LNCAP (cell line): ENCODE results near the gene WBP2NL.

Source experiments
- CTCF ChIP-seq: fragments of 450-650 bp; IDR thresholded peaks from 2 replicates; pipeline ENCODE4 v1.5.1; 2017; ENCODE audit warnings: mild to moderate bottlenecking

The WBP2NL gene

GRCh38 chr22:41964112-41964491 lies 34.5 kb upstream of the WBP2NL start:
- TF ChIP-seq CTCF, result no peak

- TF ChIP-seq CTCF, result no peak
Observed at GRCh38 chr22:41966225-41966606, 32.4 kb upstream of the WBP2NL start.

- TF ChIP-seq CTCF, result peak; percentile 31
Observed at GRCh38 chr22:41966607-41967240, 31.9 kb upstream of the WBP2NL start.

GRCh38 chr22:41968601-41969000 lies 30.0 kb upstream of the WBP2NL start:
- no peak for TF ChIP-seq CTCF

GRCh38 chr22:41969110-41969646 lies 29.4 kb upstream of the WBP2NL start, which contains the start of gene SEPTIN3:
Gene SEPTIN3, plus strand, starts transcription at chr22:41969443. Its CDS starts 2,050 bp downstream, at chr22:41971493.
- no peak for TF ChIP-seq CTCF

GRCh38 chr22:41970601-41971000 lies 28.0 kb upstream of the WBP2NL start:
- no peak for TF ChIP-seq CTCF

GRCh38 chr22:41971431-41971830 lies 27.2 kb upstream of the WBP2NL start:
- no peak for TF ChIP-seq CTCF
